DND-41 (cell line): ENCODE measurements around the gene SPANXA2.

ENCODE experiments used
- ATAC-seq: fragments of 200-7000 bp; cut with Tn5 transposase; 3 replicates; pipeline ENCODE4 v1.9.1; 2021; ENCODE audit warnings: low read depth; ENCODE audit not compliant: insufficient read depth
- DNase-seq: peaks from one replicate; pipeline ENCODE4 v3.0.0-alpha.2; 2020
- H2AFZ ChIP-seq: 2 replicates; pipeline ENCODE4 v1.6.0; 2012; ENCODE audit warnings: low read depth, low read length
- H3K27ac ChIP-seq: 2 replicates; pipeline ENCODE4 v1.5.1; 2012; ENCODE audit warnings: low read length, inconsistent platforms
- H3K27me3 ChIP-seq: fragments of 200-600 bp; sonication (generic); 2 replicates; pipeline ENCODE4 v1.6.0; 2012; ENCODE audit warnings: low read length, mild to moderate bottlenecking, inconsistent platforms; ENCODE audit not compliant: insufficient read depth, poor library complexity
- H3K36me3 ChIP-seq: 2 replicates; pipeline ENCODE4 v1.5.1; 2012; ENCODE audit warnings: low read length, inconsistent platforms; ENCODE audit not compliant: insufficient read depth
- H3K4me1 ChIP-seq: 2 replicates; pipeline ENCODE4 v1.5.1; 2012; ENCODE audit warnings: mild to moderate bottlenecking, low read length; ENCODE audit not compliant: insufficient read depth
- H3K4me2 ChIP-seq: 2 replicates; pipeline ENCODE4 v1.6.0; 2012; ENCODE audit warnings: mild to moderate bottlenecking, moderate library complexity, low read length, inconsistent platforms; ENCODE audit not compliant: insufficient read depth
- H3K4me3 ChIP-seq, 2 experiments: fragments of 200-600 bp in 1 of 2; shearing (Covaris generic) in 1 of 2; 2 replicates each; pipeline ENCODE4 v1.5.1; 2012 to 2016; ENCODE audit warnings: inconsistent platforms in 2 of 2, low read length in 2 of 2, mild to moderate bottlenecking in 2 of 2, low read depth in 1 of 2, moderate library complexity in 1 of 2
- H3K79me2 ChIP-seq: 2 replicates; pipeline ENCODE4 v1.6.0; 2012; ENCODE audit warnings: low read length, inconsistent platforms; ENCODE audit not compliant: insufficient read depth
- H3K9ac ChIP-seq: 2 replicates; pipeline ENCODE4 v1.6.0; 2012; ENCODE audit warnings: low read depth, mild to moderate bottlenecking, inconsistent platforms, low read length, moderate library complexity
- H3K9me3 ChIP-seq: 2 replicates; pipeline ENCODE4 v1.5.1; 2012; ENCODE audit warnings: low read length, moderate library complexity, mild to moderate bottlenecking, inconsistent platforms; ENCODE audit not compliant: insufficient read depth, severe bottlenecking
- H4K20me1 ChIP-seq: 2 replicates; pipeline ENCODE4 v1.6.0; 2012; ENCODE audit warnings: low read length; ENCODE audit not compliant: insufficient read depth
- EZH2 ChIP-seq: IDR thresholded peaks from 3 replicates; pipeline ENCODE4 v1.6.1; 2012; ENCODE audit warnings: borderline replicate concordance, low read depth, mild to moderate bottlenecking, moderate library complexity, low read length, inconsistent platforms; ENCODE audit not compliant: severe bottlenecking
- TF ChIP-seq, protein P1 (sequence below): IDR thresholded peaks from 2 replicates; pipeline ENCODE4 v1.5.1; 2012; ENCODE audit warnings: borderline replicate concordance, low read length, moderate library complexity, mild to moderate bottlenecking; ENCODE audit not compliant: poor library complexity, severe bottlenecking; ENCODE audit errors: extremely low read depth

The SPANXA2 gene

GRCh38 chrX:141632124-141632523 lies 42.6 kb downstream of the SPANXA2 start:
- no peaks in the 10 kb centered on the region for H4K20me1 ChIP-seq
- no peak overlapping the region for H3K4me3 ChIP-seq
- H3K27ac ChIP-seq = no peak overlapping the region
- no peak overlapping the region for H2AFZ ChIP-seq
- ATAC-seq = no peak
- no peaks in the 10 kb centered on the region for H3K36me3 ChIP-seq
- no peaks in the 10 kb centered on the region for H3K4me1 ChIP-seq
- no peaks in the 10 kb centered on the region for H3K79me2 ChIP-seq
- H3K9ac ChIP-seq = no peak overlapping the region
- no peak for TF ChIP-seq EZH2
- TF ChIP-seq, protein P1, sequence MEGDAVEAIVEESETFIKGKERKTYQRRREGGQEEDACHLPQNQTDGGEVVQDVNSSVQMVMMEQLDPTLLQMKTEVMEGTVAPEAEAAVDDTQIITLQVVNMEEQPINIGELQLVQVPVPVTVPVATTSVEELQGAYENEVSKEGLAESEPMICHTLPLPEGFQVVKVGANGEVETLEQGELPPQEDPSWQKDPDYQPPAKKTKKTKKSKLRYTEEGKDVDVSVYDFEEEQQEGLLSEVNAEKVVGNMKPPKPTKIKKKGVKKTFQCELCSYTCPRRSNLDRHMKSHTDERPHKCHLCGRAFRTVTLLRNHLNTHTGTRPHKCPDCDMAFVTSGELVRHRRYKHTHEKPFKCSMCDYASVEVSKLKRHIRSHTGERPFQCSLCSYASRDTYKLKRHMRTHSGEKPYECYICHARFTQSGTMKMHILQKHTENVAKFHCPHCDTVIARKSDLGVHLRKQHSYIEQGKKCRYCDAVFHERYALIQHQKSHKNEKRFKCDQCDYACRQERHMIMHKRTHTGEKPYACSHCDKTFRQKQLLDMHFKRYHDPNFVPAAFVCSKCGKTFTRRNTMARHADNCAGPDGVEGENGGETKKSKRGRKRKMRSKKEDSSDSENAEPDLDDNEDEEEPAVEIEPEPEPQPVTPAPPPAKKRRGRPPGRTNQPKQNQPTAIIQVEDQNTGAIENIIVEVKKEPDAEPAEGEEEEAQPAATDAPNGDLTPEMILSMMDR = no peak
- H3K4me2 ChIP-seq = no peak overlapping the region
- H3K9me3 ChIP-seq = no peaks in the 10 kb centered on the region
- DNase-seq = no peak
- H3K27me3 ChIP-seq = no peaks in the 10 kb centered on the region

DNA sequence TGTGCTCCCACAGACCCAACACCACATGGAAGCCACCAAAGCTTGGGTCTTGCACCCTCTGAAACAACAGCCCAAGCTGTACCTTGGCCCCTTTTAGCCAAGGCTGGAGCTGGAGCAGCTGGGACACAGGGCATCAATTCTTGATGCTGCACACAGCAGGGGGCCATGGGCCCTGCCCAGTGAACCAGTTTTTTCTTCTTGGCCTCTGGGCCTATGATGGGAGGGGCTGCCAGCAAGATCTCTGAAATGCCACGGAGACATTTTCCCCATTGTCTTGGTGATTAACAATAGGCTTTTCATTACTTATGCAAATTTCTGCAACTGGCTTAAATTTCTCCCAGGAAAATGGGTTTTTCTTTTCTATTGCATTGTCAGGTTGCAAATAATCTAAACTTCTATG lies 49.0 kb downstream of the SPANXA2 start:
- no peak overlapping the region for H3K4me3 ChIP-seq
- H3K4me2 ChIP-seq = no peak overlapping the region
- no peaks in the 10 kb centered on the region for H4K20me1 ChIP-seq
- no peak for DNase-seq
- H2AFZ ChIP-seq = no peak overlapping the region
- H3K27ac ChIP-seq = no peak overlapping the region
- no peaks in the 10 kb centered on the region for H3K79me2 ChIP-seq
- no peak for ATAC-seq
- H3K36me3 ChIP-seq = no peaks in the 10 kb centered on the region
- H3K4me1 ChIP-seq = no peaks in the 10 kb centered on the region
- no peaks in the 10 kb centered on the region for H3K9me3 ChIP-seq
- TF ChIP-seq, protein P1 = no peak
- no peak for TF ChIP-seq EZH2
- no peaks in the 10 kb centered on the region for H3K27me3 ChIP-seq
- no peak overlapping the region for H3K9ac ChIP-seq
